ENCODE data around the gene DAO.

DAO gene

GRCh38 chr12:108876550-108876949 lies 3.3 kb upstream of the DAO start:
- DNase-seq = no peak

GRCh38 chr12:108881953-108882352 lies 2.1 kb downstream of the DAO start:
- DNase-seq = no peak

GRCh38 chr12:108884116-108885012 lies 4.5 kb downstream of the DAO start:
- peak; percentile 84 for DNase-seq

GRCh38 chr12:108886873-108887629 lies 7.2 kb downstream of the DAO start:
- no peak for DNase-seq

GRCh38 chr12:108888031-108888430 lies 8.1 kb downstream of the DAO start:
- no peak for DNase-seq

GRCh38 chr12:108890208-108890607 lies 10.3 kb downstream of the DAO start:
- peak; percentile 29 for DNase-seq

- no peak for DNase-seq
Measured at GRCh38 chr12:108895220-108895802, 15.4 kb downstream of the DAO start.

GRCh38 chr12:108896336-108896735 lies 16.4 kb downstream of the DAO start:
- DNase-seq = no peak

GRCh38 chr12:108896817-108897216 lies 16.9 kb downstream of the DAO start:
- no peak for DNase-seq

- DNase-seq = no peak
Measured at GRCh38 chr12:108899145-108899544, 19.3 kb downstream of the DAO start.

- no peak for DNase-seq
Measured at GRCh38 chr12:108905725-108906124, 25.8 kb downstream of the DAO start.

GRCh38 chr12:108906971-108907370 lies 27.1 kb downstream of the DAO start:
- no peak for DNase-seq

GRCh38 chr12:108907839-108908351 lies 28.0 kb downstream of the DAO start:
- no peak for DNase-seq

GRCh38 chr12:108910336-108910735 lies 30.4 kb downstream of the DAO start:
- no peak for DNase-seq

GRCh38 chr12:108911915-108912314 lies 32.0 kb downstream of the DAO start:
- no peak for DNase-seq

GRCh38 chr12:108912361-108912760 lies 32.5 kb downstream of the DAO start:
- DNase-seq = no peak

GRCh38 chr12:108914121-108914531 lies 34.2 kb downstream of the DAO start:
- DNase-seq = no peak

- DNase-seq = no peak
Measured at GRCh38 chr12:108915632-108916133, 35.8 kb downstream of the DAO start.

- DNase-seq = no peak
Measured at GRCh38 chr12:108916336-108916735, 36.4 kb downstream of the DAO start.

- no peak for DNase-seq
Measured at GRCh38 chr12:108918206-108918605, 38.3 kb downstream of the DAO start.

GRCh38 chr12:108918960-108919642 lies 39.2 kb downstream of the DAO start:
- DNase-seq = no peak

GRCh38 chr12:108921946-108922345 lies 42.1 kb downstream of the DAO start:
- DNase-seq = no peak

- DNase-seq = no peak
Measured at GRCh38 chr12:108922918-108923317, 43.0 kb downstream of the DAO start.
